HG03457 (cell line): Measurements from ENCODE around the gene CDC23.
"Not testable (repeated sequence)": the region's sequence is repeated elsewhere in the genome, so short reads cannot be mapped to it uniquely, and the experiment has no call there.

ENCODE experiments used
- ATAC-seq: cut with Tn5 transposase; IDR thresholded peaks from one replicate; pipeline ENCODE4 v1.9.1; 2021; ENCODE audit warnings: moderate number of reproducible peaks; ENCODE audit not compliant: unreplicated experiment

The CDC23 gene

DNA sequence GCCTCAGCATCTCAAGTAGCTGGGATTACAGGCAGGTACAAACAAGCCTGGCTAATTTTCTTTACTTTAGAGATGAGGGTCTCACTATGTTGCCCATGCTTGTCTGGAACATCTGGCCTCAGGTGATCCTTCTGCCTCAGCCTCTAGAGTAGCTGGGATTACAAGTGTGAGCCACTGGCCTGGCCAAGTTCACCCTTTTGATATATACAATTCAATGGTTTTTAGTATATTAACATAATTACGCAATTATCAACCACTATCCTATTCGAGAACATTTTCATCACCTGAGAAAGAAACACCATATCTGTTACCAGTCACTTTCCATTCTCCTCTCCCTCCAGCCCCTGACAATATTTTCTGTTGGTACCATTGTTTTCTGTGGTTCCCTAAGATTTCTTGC, 3.7 kb upstream of the CDC23 start:
- no peak for ATAC-seq

DNA sequence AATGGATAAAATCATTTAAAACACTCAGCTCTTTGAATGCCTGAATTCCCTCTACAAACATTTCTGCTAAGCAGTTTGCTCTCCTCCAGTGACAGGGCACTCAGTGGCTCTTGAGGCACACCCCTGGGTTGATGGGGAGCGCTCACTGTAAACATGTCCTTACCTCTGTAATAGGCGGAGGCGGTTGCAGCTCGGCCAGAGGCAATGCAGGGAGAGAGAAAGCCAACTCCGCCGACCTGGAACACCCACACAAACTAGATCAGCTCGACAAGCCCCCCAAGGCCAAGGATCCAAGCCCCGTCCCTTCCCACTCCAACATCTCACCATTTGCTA, 329 bp downstream of the CDC23 start:
- no peak for ATAC-seq

DNA sequence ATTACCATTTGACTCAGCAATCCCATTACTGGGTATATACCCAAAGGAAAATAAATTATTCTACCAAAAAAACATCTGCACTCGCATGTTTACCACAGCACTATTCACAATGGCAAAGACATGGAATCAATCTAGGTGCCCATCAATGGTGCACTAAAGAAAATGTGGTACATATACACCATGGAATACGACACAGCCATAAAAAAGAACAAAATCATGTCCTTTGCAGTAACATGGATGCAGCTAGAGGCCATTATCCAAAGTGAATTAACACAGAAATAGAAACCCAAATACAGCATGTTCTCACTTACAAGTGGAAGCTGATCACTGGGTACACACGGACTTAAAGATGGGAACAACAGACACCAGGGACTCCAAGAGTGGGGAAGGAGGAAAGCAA, 2.1 kb downstream of the CDC23 start:
- no peak for ATAC-seq

DNA sequence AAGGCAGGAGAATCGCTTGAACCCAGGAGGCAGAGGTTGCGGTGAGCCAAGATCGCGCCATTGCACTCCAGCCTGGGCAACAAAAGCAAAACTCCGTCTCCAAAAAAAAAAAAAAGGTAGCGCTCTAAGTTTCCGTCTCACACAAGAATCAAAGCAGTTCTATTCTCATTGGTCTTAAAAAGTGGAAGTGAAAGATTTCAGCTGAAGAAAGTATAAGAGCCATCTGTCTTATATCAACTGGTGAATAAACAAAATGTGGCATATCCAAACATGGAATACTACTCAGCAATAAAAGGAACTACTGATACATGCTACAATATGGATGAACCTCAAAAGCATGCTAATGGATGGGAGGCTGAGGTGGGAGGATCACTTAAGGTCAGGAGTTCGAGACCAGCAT, 19.3 kb downstream of the CDC23 start:
- ATAC-seq: not testable (repeated sequence)

DNA sequence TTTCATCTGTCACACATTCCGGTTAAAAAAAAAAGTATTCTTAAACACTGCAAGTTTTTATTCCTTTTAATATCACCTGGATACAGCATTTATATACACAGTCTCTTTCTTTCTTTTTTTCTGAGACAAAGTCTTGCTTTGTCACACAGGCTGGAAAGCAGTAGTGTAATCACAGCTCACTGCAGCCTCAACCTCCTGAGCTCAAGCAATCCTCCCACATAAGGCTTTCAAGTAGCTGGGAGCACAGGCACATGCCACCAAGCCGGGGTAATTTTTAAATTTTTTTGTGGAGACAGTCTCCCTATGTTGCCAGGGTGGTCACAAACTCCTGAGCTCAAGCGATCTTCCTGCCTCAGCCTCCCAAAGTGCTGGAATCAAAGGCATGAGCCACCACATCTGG, 20.3 kb downstream of the CDC23 start:
- no peak for ATAC-seq

DNA sequence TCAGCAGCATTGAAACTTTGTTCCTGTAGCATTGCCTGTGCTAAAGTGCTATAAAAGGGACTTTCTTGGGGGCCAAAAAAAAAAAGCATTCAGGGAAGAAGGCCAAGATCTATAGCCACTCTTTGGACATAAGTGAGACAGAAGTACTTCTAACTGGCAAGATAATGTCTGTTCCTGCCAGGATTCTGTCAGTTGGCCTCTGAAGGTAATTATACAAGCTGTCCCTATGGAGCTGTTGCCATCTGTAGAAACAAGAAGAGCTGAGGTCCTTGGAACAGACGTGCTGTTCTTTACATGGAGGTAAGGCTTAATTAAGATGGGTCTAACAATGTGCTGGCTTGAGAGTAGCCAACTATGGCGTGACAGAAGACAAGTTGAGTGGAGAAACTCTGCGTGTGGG, 24.5 kb downstream of the CDC23 start:
- ATAC-seq: no peak

DNA sequence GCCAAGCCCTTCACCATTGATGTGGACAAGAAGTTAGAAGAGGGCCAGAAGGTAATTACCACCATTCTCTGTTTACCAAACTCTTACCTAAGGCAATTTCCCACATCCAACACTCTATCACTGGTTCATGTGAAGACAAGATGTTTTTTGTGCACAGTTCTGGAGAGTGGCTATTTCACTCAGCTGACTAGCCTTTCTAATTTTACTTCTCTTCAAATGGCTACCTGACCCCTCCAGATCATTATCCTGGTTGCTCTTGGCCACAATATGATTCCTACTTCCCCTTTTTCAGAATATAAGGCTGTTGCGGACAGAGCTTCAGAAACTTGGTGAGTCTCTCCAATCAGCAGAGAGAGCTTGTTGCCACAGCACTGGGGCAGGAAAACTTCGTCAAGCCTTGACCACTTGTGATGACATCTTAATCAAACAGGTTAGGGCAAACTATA, 27.1 kb downstream of the CDC23 start:
- ATAC-seq: no peak

DNA sequence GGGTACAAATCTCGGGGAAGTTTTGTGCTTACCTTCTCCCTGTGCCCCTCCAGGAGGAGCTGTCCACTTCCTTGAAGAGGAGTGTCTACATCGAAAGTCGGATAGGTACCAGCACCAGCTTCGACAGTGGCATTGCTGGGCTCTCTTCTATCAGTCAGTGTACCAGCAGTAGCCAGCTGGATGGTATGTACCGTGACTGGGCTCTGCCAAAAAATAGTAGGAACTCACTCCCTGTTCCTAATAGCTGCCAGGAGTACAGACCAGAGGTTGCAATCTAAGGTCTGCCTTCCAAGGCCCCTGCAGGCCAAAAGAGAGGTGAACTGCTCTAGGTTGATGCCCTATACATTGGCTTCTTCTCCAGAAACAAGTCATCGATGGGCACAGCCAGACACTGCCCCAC, 30.3 kb downstream of the CDC23 start:
- ATAC-seq: no peak

DNA sequence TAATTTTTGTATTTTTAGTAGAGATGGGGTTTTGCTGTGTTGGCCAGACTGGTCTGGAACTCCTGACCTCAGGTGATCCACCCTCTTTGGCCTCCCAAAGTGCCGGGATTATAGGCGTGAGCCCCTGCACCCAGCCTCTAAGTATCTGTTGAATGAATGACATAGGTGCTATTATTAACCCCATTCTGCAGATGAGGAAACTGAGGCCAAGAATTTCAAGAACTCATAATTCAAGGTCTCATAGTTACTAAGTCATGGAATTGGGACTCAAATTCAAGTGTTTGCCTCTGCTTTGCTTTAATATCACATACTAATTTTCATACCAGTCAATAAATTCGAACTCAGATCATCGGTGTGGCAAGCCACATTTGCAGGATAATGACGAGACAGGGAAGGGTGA, 32.3 kb downstream of the CDC23 start:
- ATAC-seq: no peak

DNA sequence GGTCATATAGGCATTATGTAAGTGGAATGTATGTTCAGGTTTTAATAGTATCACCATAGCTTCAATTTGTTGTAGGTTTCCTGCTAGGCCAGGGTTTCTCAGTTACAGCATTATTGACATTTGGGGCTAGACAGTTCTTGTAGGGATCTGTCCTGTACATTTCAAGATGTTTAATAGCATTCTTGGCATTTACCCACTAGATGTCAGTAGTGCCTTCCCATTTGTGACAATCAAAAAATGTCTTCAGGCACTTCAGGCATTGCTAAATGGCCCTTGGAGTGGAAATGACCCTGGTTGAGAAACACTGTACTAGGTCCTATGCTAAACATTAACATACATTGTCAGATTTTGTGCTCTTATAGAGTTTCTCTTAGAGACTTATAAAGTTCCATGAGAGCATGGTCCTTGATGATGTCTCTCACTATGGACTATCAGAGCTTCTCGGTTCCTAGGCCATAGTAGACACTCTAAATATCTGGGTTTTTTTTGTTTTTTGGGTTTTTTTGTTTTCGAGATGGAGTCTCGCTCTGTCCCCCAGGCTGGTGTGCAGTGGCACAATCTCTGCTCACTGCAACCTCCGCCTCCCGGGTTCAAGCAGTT, 32.8 kb downstream of the CDC23 start:
- ATAC-seq: no peak

DNA sequence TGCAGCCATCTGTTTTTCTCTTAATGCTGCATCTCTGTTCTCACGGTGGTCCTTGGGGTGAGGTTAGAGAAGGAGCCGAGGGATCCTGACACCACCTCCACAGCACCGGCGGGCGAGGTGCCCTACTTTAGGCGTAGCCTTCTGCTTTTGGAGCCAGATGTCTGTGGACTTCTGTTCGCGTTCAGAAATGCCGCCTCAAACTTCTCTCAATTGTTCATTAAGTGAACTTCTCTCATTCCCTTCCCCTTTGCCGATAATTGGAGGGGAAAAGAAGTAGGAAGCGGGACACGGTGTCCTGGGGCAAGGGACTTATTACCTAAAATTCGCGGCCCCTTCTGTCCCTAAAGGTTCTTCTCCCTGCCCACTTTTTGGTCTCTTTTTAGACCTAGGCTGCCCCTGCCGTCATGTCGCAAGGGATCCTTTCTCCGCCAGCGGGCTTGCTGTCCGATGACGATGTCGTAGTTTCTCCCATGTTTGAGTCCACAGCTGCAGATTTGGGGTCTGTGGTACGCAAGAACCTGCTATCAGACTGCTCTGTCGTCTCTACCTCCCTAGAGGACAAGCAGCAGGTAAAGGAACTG, 33.8 kb downstream of the CDC23 start:
- ATAC-seq: peak; percentile 2

DNA sequence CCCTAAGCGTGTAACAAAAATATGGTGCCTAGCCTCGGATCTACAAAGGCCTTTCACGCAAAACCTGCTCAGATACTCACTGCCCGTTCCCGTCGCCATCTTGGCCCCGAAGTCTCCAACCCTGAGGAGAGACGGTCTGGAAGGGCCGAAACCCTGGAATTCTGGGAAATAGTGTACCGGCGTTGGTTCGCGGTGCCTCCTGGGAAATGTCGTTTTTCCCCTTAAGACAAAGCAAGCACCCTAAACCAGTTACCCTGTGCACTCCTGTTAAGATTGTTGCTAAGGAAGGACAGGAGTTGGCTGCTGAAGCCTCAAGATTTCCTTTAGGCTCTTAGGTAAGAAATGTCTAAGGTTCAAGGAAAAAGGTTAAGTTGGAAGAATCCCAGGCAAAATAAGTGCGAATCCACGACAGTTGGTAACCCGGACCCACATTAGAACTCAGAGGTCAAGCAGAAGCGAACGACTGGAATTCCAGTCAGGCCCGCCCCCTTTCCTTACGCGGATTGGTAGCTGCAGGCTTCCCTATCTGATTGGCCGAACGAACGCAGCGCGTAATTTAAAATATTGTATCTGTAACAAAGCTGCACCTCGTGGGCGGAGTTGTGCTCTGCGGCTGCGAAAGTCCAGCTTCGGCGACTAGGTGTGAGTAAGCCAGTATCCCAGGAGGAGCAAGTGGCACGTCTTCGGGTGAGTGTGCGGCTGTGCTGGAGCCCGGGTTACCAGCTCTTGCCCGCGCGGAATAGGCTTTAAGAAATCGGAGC, 34.4 kb downstream of the CDC23 start, which contains the start of the genes BRD8 and KIF20A:
Gene BRD8, minus strand, starts transcription at position 115 of the 761 bp plus-strand sequence. Its CDS starts 16 bp downstream, at position 99.
Gene KIF20A, plus strand, starts transcription at position 597 of the 761 bp plus-strand sequence. CDS start 569 bp downstream, outside the sequence.
- ATAC-seq: peak; percentile 65

DNA sequence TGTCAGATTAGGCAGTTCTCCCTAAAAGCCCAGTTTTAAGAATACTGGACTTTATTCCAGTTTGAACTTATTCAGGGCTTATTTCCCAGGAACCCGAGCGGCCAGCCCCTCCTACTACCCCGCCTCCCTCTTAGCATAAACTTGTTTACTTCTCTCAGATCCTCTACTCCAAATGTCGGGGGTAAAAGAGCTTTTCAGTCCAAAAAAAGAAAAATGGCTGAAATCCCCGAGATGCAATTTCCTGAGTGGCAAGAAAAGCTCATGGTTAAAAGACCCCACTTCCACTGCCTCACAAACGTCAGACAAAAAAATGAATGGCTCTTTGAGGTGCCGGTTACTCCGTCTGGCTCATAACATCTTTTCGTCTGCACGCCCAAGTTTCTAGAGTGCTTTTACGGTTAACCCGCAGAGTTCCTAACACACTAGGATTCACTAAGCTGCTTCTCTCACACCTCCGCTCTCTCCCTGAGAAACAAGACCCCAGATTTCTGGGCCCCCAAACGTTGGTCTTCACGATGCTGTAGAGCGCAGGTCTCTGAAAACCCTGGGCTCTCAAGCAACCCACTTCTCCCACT, 35.1 kb downstream of the CDC23 start:
- ATAC-seq: no peak

DNA sequence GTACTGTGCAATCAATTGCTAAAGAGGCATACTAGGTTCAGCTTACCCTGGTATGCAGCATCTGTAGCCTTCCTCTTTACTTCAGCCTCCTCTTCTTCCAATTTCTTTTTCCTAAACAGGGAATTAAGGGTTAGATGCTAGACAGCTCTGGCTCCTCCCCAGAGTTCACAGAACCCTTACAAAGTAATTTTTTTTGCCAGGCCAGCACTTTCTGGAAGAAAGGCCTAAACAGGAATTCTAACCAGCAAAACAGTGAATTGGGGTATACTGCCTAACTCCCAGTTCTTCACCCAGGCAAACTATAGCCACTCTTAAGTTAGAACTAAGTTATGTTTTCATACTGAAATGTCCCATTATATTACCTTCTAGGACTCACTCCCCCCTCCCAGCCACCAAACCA, 42.8 kb downstream of the CDC23 start:
- no peak for ATAC-seq

DNA sequence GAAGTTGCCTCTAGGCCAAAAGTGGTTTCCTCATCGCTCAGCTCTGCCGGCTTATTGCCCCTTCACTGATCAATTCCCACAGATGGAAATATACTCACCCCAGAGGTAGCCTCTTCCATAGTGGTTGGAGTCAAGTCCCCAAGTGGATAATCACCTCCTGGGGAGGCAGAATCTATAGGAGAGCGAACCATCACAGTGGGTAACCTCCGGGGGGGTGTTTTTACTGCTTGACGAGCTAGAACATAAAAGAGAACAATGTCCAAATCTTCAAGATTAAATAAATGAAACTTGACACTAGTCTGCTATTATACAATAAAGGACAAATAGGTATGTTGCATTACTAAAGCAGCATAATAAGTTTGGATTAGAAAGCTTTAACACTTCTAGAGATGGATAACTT, 44.0 kb downstream of the CDC23 start:
- no peak for ATAC-seq

DNA sequence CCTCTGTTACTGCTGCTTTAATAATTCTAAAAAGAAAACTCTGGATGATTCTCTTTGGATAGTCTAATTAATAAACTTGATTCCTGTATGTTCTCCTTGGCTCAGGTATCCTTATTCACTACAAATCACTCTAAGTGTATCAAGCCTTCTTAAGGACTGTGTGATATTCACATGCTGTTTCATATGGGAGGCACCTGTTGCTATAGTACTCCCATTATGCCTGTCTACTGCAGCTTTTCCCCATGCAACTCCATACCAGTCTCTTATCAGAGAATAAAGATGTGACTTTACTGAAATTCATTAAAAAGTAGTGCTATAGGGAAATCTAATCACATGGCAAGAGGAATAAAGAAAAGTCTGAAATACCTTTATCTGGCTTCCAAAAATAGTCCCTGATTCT, 49.4 kb downstream of the CDC23 start:
- ATAC-seq: no peak

DNA sequence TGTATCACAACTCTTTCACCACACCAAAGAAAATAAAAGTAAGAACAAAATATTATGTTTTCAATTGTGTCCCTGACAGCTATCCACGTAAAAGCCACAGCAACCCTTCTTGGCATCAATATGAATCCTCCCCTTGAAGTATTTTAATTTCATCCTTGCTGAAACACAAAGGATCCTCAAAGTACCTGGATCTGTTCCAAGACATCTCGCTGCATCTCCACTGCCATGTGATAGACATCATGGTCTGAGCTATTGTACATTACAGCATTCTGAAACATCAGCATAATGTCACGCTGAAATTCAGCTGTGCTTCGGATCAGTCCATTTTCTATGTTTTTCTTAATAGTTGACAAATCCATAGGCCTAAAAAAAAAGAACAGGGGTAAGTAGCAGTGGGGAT, 52.4 kb downstream of the CDC23 start:
- no peak for ATAC-seq

DNA sequence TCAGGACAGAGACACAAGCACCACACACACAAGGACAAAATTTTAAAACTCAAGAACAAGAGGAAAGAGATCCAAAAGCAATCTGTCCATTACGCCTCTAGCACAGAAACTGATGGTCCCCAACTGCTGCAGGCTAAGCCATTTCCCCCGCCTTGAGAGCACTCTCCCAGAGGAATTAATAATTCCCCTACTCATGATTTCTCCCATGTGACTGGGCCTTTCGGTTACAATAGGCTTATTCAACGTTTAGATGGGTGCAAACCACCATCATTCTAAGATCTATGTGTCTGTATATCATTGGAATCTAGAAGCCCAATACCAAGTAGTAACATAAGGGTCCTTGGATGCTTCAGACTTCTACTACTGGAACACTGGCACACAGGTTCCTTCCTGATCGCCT, 53.5 kb downstream of the CDC23 start:
- no peak for ATAC-seq

DNA sequence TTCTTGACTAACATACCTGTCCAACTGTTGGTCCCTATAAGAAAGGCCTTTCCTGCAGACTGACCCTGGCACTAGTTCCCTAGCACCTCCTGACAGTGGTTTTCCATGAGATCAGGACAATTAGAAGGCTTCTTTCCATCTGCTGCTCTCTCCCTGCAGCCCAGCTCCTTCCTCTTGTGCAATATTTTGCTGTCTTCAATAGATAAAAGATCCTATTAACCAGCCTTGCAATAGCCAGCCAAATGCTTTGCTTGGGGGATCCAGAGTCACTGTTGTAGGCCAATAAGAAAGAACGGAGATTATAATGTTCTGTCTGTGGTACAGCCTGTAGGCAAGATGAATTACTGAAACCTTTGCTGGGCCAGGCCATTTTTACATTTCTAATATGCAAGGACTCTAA, 55.5 kb downstream of the CDC23 start:
- ATAC-seq: no peak

DNA sequence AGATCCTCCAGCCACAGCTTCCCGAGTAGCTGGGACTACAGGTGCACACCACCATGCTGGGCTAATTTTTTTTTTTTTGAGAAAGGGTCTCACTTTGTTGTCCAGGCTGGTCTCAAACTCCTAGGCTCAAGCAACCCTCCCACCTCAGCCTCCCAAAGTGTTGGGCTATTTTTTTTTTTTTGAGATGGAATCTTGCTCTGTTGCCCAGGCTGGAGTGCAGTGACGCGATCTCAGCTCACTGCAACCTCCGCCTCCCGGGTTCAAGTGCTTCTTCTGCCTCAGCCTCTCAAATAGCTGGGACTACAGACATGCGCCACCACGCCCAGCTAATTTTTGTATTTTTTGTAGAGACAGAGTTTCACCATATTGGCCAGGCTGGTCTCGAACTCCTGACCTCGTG, 57.1 kb downstream of the CDC23 start:
- not testable (repeated sequence) for ATAC-seq

DNA sequence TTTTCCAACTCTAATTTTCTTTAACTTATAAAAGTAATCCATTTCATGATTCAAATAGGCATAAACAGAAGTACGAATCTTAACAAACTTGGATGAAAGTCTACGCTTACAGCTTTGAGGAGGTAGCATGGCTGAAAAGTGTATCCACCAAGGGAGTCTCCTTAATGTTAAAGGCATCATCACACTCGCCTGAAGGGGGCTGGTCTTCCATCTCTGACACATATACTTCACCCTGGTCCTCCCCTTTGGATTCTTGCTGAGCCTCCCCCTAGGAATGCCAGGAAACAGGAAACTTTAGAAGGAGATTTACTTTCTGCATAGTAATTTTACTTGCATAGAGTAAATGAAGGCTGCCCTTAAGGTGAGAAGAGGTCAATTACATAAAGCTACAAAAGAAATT, 63.6 kb downstream of the CDC23 start:
- ATAC-seq: no peak

DNA sequence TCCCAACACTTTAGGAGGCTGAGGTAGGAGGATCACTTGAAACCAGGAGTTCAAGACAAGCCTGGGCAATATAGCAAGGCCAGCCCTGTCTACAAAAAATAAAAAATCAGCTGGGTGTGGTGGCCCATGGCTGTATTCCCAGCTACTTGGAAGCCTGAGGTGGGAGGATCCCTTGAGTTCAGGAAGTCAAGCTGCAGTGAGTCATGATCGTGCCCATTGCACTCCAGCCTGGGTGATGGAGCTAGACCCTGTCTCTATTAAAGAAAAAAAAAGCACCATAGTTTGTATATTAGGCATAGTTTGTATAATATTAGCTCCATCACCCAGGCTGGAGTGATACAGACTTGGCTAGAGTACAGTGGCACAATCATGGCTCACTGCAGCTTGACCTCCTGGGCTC, 64.3 kb downstream of the CDC23 start:
- no peak for ATAC-seq
